DOHH2 (cell line): ENCODE results near the gene SNX2.

ENCODE experiments used
- H3F3A ChIP-seq: fragments of 200-600 bp; sonication (generic), shearing (Covaris generic); 2 replicates; pipeline ENCODE4 v1.6.0; 2016; ENCODE audit warnings: antibody characterized with exemption, mild to moderate bottlenecking; ENCODE audit not compliant: control insufficient read depth, insufficient read depth
- H3K27ac ChIP-seq: fragments of 200-600 bp; sonication (generic); 2 replicates; pipeline ENCODE4 v1.5.1; 2014; ENCODE audit warnings: low read depth, mild to moderate bottlenecking, low read length, moderate library complexity
- H3K27me3 ChIP-seq: fragments of 200-600 bp; sonication (generic); 2 replicates; pipeline ENCODE4 v1.6.1; 2014; ENCODE audit warnings: mild to moderate bottlenecking, low read length, mixed read lengths; ENCODE audit not compliant: control insufficient read depth
- H3K36me3 ChIP-seq: fragments of 200-600 bp; sonication (generic); 2 replicates; pipeline ENCODE4 v1.6.1; 2014; ENCODE audit warnings: mild to moderate bottlenecking, low read length, moderate library complexity, mixed read lengths; ENCODE audit not compliant: control insufficient read depth
- H3K4me1 ChIP-seq: fragments of 200-600 bp; sonication (generic); 2 replicates; pipeline ENCODE4 v1.6.1; 2014; ENCODE audit warnings: mild to moderate bottlenecking, low read length, mixed read lengths; ENCODE audit not compliant: control insufficient read depth
- H3K4me2 ChIP-seq: fragments of 200-600 bp; sonication (generic); 2 replicates; pipeline ENCODE4 v1.6.0; 2014; ENCODE audit warnings: mild to moderate bottlenecking, low read length, moderate library complexity
- H3K4me3 ChIP-seq: fragments of 200-600 bp; sonication (generic); 2 replicates; pipeline ENCODE4 v1.5.1; 2014; ENCODE audit warnings: mild to moderate bottlenecking, low read length, mixed read lengths
- H3K79me2 ChIP-seq: fragments of 200-600 bp; sonication (generic); 2 replicates; pipeline ENCODE4 v1.6.1; 2014; ENCODE audit warnings: mild to moderate bottlenecking, low read length, mixed read lengths; ENCODE audit not compliant: control insufficient read depth
- H3K9me2 ChIP-seq: fragments of 200-600 bp; sonication (generic); replicated peaks from 2 replicates; pipeline ENCODE4 v1.6.1; 2014; ENCODE audit warnings: mild to moderate bottlenecking, low read length, mixed read lengths; ENCODE audit not compliant: control insufficient read depth
- H3K9me3 ChIP-seq: fragments of 200-600 bp; sonication (generic); 2 replicates; pipeline ENCODE4 v1.6.1; 2014; ENCODE audit warnings: antibody characterized with exemption, low read length, mixed read lengths; ENCODE audit not compliant: control insufficient read depth, insufficient read depth
- H4K20me1 ChIP-seq: fragments of 200-600 bp; sonication (generic); 2 replicates; pipeline ENCODE4 v1.6.0; 2014; ENCODE audit warnings: low read depth, mild to moderate bottlenecking, antibody characterized with exemption, low read length, moderate library complexity; ENCODE audit not compliant: control insufficient read depth, insufficient read depth
- CTCF ChIP-seq: fragments of 200-600 bp; sonication (generic); IDR thresholded peaks from one replicate; pipeline ENCODE4 v1.5.1; 2014; ENCODE audit warnings: antibody characterized with exemption, mild to moderate bottlenecking, low read depth, low read length; ENCODE audit not compliant: poor library complexity, severe bottlenecking
- EZH2phosphoT487 ChIP-seq: fragments of 200-600 bp; sonication (generic); IDR thresholded peaks from 2 replicates; pipeline ENCODE4 v1.6.1; 2017; ENCODE audit warnings: borderline replicate concordance, mild to moderate bottlenecking, antibody characterized with exemption, low read length, moderate library complexity, mixed read lengths

SNX2 gene

GRCh38 chr5:122756264-122756911, 18.5 kb upstream of the SNX2 start:
- H3K79me2 ChIP-seq, result no peaks in the 10 kb centered on the region
- H3F3A ChIP-seq, result no peaks in the 10 kb centered on the region
- no peak overlapping the region for H3K4me3 ChIP-seq
- no peak overlapping the region for H3K27ac ChIP-seq
- no peaks in the 10 kb centered on the region for H3K4me1 ChIP-seq
- H3K9me3 ChIP-seq, result no peaks in the 10 kb centered on the region
- H3K4me2 ChIP-seq, result no peak overlapping the region
- no peaks in the 10 kb centered on the region for H3K27me3 ChIP-seq
- no peak for TF ChIP-seq EZH2phosphoT487
- TF ChIP-seq CTCF, result no peak
- H3K9me2 ChIP-seq, result no peaks in the 10 kb centered on the region
- no peaks in the 10 kb centered on the region for H3K36me3 ChIP-seq
- H4K20me1 ChIP-seq, result no peaks in the 10 kb centered on the region

- no peak overlapping the region for H3K27ac ChIP-seq
- H3K9me2 ChIP-seq, result no peaks in the 10 kb centered on the region
- H3K4me2 ChIP-seq, result no peak overlapping the region
- H3K4me3 ChIP-seq, result no peak overlapping the region
- TF ChIP-seq EZH2phosphoT487 (no peak), CTCF (no peak)
- no peaks in the 10 kb centered on the region for H3K4me1 ChIP-seq
- no peaks in the 10 kb centered on the region for H3K79me2 ChIP-seq
- H3F3A ChIP-seq, result no peaks in the 10 kb centered on the region
- H3K9me3 ChIP-seq, result no peaks in the 10 kb centered on the region
- H3K36me3 ChIP-seq, result no peaks in the 10 kb centered on the region
- no peaks in the 10 kb centered on the region for H4K20me1 ChIP-seq
- no peaks in the 10 kb centered on the region for H3K27me3 ChIP-seq
These were observed 17.6 kb upstream of the SNX2 start for GRCh38 chr5:122757285-122757684.

- Histone ChIP-seq H3K79me2 (no peaks in the 10 kb centered on the region), H3K4me1 (no peaks in the 10 kb centered on the region), H3K27me3 (no peaks in the 10 kb centered on the region), H3K36me3 (no peaks in the 10 kb centered on the region), H3F3A (no peaks in the 10 kb centered on the region), H3K9me3 (no peaks in the 10 kb centered on the region), H4K20me1 (no peaks in the 10 kb centered on the region), H3K4me2 (no peak overlapping the region), H3K27ac (no peak overlapping the region), H3K4me3 (no peak overlapping the region), H3K9me2 (no peaks in the 10 kb centered on the region)
- TF ChIP-seq CTCF (no peak), EZH2phosphoT487 (no peak)
These were observed 15.4 kb upstream of the SNX2 start for GRCh38 chr5:122759241-122760070.
